Heart left ventricle (tissue), 13 donors: ENCODE data around the gene KCNJ9.

Experiments
- POLR2A ChIP-seq, 2 donors: fragments of 450-650 bp; IDR thresholded peaks; one replicate each; pipeline ENCODE4 v1.6.1; 2017; ENCODE audit warnings: antibody characterized with exemption in 2 of 2, mild to moderate bottlenecking in 2 of 2, moderate library complexity in 2 of 2
- TF ChIP-seq, protein P1 (sequence below), 12 donors: fragments of 200-600 bp; sonication (generic) in 4 of 12; IDR thresholded peaks; one replicate each; pipeline versions ENCODE4 v1.5.0 to v1.8.0; 2018 to 2022; ENCODE audit warnings: antibody characterized with exemption in 12 of 12, mild to moderate bottlenecking in 5 of 12
- donor health status: ischemic (EF 13 %, LVEDD 7.1; RV severe dilation, severe dysfunction).
- donor health status: DM: no; HTN: yes; CAD: no.
- donor health status: DM: no; HTN: no; CAD: no.
- donor health status: ischemic (EF 25% LVEDD 6.9; RV normal size, moderate dysfunction).
- donor health status: ischemic (EF 25% LVEDD 5.7; RV mildly dilated, moderate dysfunction).
- donor health status: ischemic (EF 35%, LVEDD 5.7; RV mildly dilated, moderate dysfunction).
- donor health status: nonischemic (EF 11% LVEDD 7.7; RV severe dilation, severe dysfunction).
- donor health status: DM: yes; HTN: yes; CAD: no.
- donor health status: PGD.
- donor health status: ischemic (EF 29% LVEDD 5.4; RV normal size, mild dysfunction).
- donor health status: nonischemic (EF 23%, LVEDD 6.1; RV moderate dilation, normal function).

DNA sequence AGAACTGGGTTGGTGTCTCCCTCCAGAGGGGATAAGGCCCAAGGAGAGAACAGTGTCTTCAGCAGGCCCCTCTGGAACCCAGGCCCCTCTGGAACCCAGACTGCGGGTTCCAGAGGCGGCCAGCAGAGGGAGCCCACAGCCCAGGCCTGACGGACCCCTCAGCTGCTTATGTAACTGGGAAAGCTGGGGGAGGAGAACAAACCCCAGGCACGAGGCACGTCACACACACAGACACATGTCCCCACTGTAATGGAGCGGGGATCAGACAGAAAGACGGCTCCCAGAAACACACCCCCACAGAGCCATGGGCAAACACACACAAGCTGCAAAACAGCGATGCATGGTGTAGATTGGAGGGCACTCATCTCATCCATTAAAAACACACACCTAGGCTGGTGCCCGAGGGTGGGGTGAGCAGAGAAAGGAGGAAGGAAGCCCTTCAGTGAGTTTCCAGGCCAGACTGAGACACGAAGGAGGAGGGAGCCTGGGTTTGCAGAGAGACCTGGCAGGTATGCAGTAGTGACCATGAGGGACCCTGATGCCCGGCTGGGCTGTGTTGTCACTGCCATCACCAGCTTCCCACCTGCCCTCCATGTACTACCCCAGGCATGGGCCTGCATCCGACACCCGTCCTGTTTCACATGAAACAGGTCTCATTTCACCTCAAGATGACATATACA, 19.8 kb downstream of the KCNJ9 start:
- TF ChIP-seq POLR2A (IDR thresholded peaks at IDR 0.05) = no peak
- TF ChIP-seq, protein P1, sequence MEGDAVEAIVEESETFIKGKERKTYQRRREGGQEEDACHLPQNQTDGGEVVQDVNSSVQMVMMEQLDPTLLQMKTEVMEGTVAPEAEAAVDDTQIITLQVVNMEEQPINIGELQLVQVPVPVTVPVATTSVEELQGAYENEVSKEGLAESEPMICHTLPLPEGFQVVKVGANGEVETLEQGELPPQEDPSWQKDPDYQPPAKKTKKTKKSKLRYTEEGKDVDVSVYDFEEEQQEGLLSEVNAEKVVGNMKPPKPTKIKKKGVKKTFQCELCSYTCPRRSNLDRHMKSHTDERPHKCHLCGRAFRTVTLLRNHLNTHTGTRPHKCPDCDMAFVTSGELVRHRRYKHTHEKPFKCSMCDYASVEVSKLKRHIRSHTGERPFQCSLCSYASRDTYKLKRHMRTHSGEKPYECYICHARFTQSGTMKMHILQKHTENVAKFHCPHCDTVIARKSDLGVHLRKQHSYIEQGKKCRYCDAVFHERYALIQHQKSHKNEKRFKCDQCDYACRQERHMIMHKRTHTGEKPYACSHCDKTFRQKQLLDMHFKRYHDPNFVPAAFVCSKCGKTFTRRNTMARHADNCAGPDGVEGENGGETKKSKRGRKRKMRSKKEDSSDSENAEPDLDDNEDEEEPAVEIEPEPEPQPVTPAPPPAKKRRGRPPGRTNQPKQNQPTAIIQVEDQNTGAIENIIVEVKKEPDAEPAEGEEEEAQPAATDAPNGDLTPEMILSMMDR (IDR thresholded peaks at IDR 0.05) = peak; percentile 77 to 96 (median 90)
